HG03108 (cell line): ENCODE measurements around the gene MBL2.

ENCODE experiments used
- ATAC-seq: cut with Tn5 transposase; IDR thresholded peaks from one replicate; pipeline ENCODE4 v1.9.1; 2021; ENCODE audit warnings: moderate library complexity; ENCODE audit not compliant: unreplicated experiment

The MBL2 gene

DNA sequence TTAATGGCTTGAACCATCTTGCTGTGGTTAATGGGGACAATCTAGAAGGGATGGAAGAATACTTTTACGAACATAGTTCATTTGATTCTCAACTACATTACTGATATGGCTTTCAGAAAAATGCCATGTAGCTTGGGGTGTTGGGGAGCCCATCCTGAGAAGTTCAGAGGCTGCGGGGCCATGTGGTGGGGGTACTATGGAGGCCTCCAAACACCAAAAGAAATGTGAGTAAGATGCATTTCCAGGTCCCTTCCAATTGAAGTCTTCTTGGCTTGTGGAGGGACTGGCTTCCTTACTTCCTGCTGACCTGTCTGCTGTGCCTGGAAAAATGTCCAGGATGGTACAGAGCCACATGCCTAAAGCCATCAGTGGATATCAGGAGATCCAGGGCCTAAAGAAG lies 1.6 kb upstream of the MBL2 start:
- no peak for ATAC-seq

- no peak for ATAC-seq
Measured at GRCh38 chr10:52771534-52772445, 794 bp downstream of the MBL2 start.

GRCh38 chr10:52770904-52771303 lies 1.7 kb downstream of the MBL2 start:
- ATAC-seq = no peak

- ATAC-seq = no peak
Measured at GRCh38 chr10:52769966-52770365, 2.6 kb downstream of the MBL2 start.

- no peak for ATAC-seq
Measured at GRCh38 chr10:52768001-52768532, 4.5 kb downstream of the MBL2 start.

DNA sequence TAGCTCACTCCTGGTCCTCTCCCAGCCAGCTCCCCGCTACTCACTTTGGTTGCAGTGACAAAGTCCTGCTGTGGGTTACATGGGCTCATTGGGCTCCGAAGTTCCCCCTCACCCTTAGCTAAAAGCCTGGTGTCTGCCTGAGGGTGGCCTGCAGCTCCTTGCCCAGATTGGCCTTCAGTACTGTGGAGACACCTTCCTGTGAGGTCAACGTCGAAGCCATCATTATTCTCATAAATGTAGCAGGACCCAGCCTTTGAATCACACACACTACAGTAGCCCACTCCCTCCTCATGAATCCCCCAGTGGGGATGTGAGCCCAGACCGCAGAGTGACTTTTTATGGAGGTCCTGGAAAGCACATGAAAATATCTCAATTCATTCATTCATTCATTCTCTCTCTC lies 10.5 kb downstream of the MBL2 start:
- no peak for ATAC-seq

DNA sequence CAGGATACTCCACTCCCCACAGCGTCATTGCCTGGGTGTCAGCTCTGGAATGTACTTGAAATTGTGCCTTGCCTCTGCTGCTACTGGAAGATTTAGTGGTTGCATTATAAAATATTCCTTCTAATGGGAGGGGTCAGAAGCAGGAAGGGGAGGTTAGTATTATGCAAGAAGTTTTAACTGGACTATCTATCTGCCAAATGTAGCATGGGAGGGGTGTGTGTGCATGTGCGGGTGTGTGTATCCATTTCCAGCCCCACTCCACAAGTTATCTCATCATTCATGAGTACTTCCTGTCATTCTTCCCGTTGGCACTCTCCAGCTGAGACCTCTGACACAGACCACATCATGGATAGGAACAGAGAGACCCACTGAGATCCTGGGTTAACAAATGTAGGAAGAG lies 13.4 kb downstream of the MBL2 start:
- ATAC-seq = no peak

GRCh38 chr10:52758406-52758805 lies 14.2 kb downstream of the MBL2 start:
- no peak for ATAC-seq

GRCh38 chr10:52757773-52758172 lies 14.8 kb downstream of the MBL2 start:
- ATAC-seq = no peak

- no peak for ATAC-seq
Measured at GRCh38 chr10:52756966-52757365, 15.6 kb downstream of the MBL2 start.

GRCh38 chr10:52756295-52756694 lies 16.3 kb downstream of the MBL2 start:
- no peak for ATAC-seq

DNA sequence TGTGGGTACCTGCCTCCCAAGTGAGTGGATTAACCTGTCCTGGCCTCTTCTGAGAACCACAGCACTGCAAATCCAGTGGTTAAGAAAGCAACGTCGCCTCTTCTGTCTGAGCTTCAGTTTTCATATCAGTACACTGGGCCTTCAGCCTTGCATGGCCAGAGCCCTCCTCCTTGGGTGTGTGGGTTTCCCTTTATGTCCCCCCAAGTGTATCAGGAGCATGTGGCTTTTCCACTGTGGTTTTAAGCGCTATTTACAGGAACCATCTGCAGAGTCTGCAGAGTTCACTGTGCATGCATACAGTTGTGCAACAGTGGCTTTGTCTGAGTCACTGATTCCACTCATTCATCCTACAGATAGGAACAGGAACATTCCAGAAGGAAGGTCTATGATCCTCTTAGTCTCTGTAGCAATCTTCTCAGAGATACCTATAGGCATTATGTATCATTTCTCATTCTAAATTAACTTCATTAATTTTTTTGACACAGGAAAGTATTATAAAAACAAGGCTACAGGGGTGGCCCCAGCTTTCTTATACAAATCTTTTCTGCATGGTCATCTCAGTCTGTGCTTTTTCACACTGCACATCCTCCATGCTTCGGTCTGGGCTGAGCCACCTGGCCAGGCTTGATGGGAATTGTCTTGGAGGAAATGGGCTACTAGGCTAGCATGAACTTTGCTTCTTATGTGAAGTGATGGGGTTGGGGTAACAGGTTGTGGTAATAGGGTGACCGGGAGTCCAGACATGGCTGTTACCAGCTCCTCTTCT lies 17.1 kb downstream of the MBL2 start:
- ATAC-seq = no peak

DNA sequence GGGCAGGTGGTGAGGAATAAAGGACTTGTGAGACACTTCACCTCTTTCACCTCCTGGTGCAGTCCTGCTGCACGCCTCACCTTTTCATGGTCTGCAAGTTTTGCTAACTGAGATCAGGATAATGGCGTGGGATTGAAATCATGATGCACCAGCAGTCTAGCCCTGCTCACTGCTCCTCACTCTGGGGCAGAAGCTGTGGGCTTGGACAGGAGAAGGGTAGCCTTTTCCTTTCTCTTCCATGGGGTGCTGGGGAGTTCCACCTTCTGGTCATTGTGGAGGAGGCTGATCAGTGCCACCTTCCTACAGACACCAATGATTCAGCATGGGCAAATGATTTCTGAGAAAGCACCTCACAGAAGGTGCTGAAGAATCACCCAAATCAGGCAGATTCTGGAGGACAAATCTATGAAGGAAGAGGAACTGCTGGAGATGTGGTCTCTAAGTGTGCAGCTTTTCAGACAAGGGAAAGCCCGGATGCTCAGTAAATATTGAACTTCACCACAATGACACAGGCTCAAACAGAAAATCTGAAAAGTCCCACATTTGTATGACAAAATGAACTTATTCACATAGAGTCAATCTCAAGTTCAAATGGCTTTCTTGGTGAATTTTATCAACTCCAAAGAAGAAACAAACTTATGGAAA lies 19.7 kb downstream of the MBL2 start:
- no peak for ATAC-seq

GRCh38 chr10:52752261-52752660 lies 20.3 kb downstream of the MBL2 start:
- ATAC-seq = no peak

DNA sequence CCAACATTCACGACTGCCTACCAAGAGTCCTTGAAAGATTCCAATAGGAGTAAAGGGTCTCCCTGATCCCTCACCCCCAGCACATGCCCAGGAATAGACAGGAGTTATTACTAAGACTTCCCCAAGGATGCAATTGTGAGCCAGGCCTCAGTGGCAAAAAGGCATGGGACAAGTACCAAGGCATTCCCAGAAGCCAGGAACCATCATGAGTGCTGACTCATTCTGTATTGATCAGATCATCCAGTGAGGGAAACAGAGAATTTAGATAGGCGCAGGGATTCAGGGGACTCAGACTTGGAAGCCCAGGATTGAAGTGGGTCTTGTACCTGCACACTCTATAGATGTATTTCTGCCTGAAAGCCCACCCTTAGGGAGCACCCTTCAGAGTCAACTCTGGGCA lies 21.2 kb downstream of the MBL2 start:
- ATAC-seq = no peak

- no peak for ATAC-seq
Measured at GRCh38 chr10:52750629-52751028, 22.0 kb downstream of the MBL2 start.

DNA sequence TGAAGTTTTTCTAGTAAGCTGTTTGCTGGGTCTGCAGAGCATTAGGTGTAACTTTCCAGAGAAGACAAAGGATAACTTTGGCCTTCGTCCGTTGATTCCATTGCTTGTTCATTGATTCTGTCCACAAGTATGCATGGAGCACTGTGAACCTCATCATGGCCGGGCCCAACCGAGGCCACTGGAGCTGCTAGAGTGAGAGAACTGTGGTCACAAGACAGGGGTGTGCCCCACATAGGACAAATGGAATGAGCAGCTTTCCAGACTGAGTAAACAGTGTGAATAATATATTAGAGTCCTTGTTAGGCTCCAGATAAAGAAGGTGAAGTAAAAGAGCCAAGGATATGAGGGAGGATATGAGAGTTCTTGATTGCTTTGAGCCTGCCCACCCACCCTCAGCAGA lies 24.9 kb downstream of the MBL2 start:
- ATAC-seq = no peak

DNA sequence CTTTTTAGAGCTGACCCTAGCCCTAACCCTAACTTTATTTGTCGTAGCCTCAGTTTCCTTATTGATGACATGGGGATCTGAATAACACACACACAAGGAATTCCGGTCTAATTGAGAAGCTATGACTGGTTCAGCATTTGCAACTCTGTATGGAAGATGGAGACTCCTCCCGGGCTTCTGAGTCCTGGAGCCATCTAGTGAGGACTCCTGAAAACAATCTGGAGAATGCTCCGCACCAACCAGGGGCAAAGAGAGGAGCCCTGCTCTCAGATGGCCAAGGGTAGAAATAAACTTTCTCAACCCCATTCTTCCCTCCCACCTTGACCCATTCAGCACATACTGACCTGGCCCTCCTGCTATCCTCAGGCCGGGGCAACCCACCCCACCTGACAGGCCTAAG lies 26.4 kb downstream of the MBL2 start:
- ATAC-seq = no peak

- ATAC-seq = no peak
Measured at GRCh38 chr10:52744057-52744805, 28.4 kb downstream of the MBL2 start.

- no peak for ATAC-seq
Measured at GRCh38 chr10:52742731-52743130, 29.9 kb downstream of the MBL2 start.

- ATAC-seq = no peak
Measured at GRCh38 chr10:52741851-52742250, 30.7 kb downstream of the MBL2 start.
